Uterus (tissue), 4 donors: ENCODE results near the gene SLC18A2. TPM values are rescaled to one million over a fixed set of nuclear protein-coding genes. Genes with fewer than 3 reads are reported as not detected.

Experiments used
- DNase-seq, 2 donors: peaks; one replicate each; pipeline ENCODE4 v3.0.0-alpha.2; 2019 to 2020
- H3K27ac ChIP-seq, 2 donors: fragments of 200-600 bp; sonication (generic); 1 replicate in 1 of 2; 2 replicates in 1 of 2; pipeline ENCODE4 v1.5.1; 2016 to 2018
- H3K27me3 ChIP-seq, 2 donors: fragments of 200-600 bp; sonication (generic); one replicate each; pipeline ENCODE4 v1.5.1; 2018 to 2019; ENCODE audit warnings: control low read depth in 1 of 2
- H3K36me3 ChIP-seq, 2 donors: fragments of 200-600 bp; sonication (generic); one replicate each; pipeline ENCODE4 v1.5.1; 2019; ENCODE audit warnings: control low read depth in 1 of 2
- H3K4me1 ChIP-seq, 2 donors: fragments of 200-600 bp; sonication (generic); one replicate each; pipeline ENCODE4 v1.5.1; 2018 to 2019; ENCODE audit warnings: control low read depth in 1 of 2
- H3K4me3 ChIP-seq, 2 donors: fragments of 200-600 bp; sonication (generic); 1 replicate in 1 of 2; 2 replicates in 1 of 2; pipeline ENCODE4 v1.5.1; 2018 to 2019; ENCODE audit warnings: mild to moderate bottlenecking in 1 of 2
- H3K9me3 ChIP-seq, 2 donors: fragments of 200-600 bp; sonication (generic); one replicate each; pipeline ENCODE4 v1.5.1; 2019; ENCODE audit warnings: control low read depth in 1 of 2
- CTCF ChIP-seq, 4 experiments: fragments of 200-600 bp in 2 of 4; fragments of 450-650 bp in 2 of 4; sonication (generic) in 2 of 4; IDR thresholded peaks; one replicate each; pipeline ENCODE4 v1.5.1; 2016 to 2019; ENCODE audit warnings: antibody characterized with exemption in 4 of 4, mild to moderate bottlenecking in 2 of 4, moderate library complexity in 1 of 4
- POLR2A ChIP-seq, 2 donors: fragments of 450-650 bp; IDR thresholded peaks; one replicate each; pipeline ENCODE4 v1.6.1; 2016; ENCODE audit warnings: antibody characterized with exemption in 2 of 2, mild to moderate bottlenecking in 1 of 2, moderate library complexity in 1 of 2
- intact Hi-C: fragments of 100-400 bp; cut with DNase I; formaldehyde crosslinking; loops from one replicate; pipeline ENCODE4 v1.15.1; 2023; ENCODE audit warnings: low total_unique reads
- total RNA-seq, 4 donors: library from RNA; depleted of rRNA in 3 of 4; stranded (reverse); fragments of >200 nt in 3 of 4; gene quantifications; one replicate each; pipeline versions ENCODE4 v1.1.0 to v1.2.4, GENCODE V29; 2014 to 2023
- donor health status: DM: yes; HTN: yes; CAD: no.

Gene SLC18A2
- total RNA-seq, 4 donors from 2014 or later: 0.26 to 2.6 (median 0.70) TPM

DNA sequence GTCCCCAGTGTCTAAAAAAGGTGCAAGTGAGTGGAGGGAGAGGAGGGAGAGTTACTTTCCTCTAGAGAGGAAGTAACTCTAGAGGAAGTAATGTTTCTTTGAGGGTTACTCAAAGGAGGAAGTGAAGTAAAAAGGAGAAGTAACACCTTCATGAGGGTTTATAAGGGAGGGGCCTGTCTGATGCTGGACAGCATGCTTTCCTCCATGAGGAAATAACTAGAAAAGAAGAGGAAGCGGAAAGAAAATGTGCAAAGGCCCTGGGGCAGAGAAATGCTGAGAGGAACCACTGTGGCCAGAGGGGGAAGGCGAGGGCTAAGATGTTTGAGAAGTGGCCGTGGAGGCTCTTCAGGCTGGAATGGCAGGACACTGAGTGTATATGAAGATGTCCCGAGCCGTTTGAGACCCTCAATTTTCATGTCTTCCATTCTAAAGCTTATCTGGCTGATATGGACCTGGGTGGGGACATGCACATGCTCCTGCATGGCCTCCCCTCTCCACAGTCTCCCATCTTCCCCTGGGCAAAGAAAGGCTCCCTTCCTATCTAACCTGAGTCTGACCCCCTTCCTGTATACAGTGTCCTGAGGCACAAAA is 3.4 kb upstream of the SLC18A2 start:
- Histone ChIP-seq H3K27ac (no peak overlapping the region), H3K4me3 (no peak overlapping the region), H3K4me1 (peaks cover 0 to 13% of the 10 kb centered on the region in 2 donors), H3K27me3 (peaks cover 0 to 4% of the 10 kb centered on the region in 2 donors), H3K9me3 (no peaks in the 10 kb centered on the region), H3K36me3 (no peaks in the 10 kb centered on the region)
- intact Hi-C loops: no loop called here
- no peak for DNase-seq
- TF ChIP-seq POLR2A (IDR thresholded peaks at IDR 0.05): no peak
- TF ChIP-seq CTCF (IDR thresholded peaks at IDR 0.05): no peak

- Histone ChIP-seq H3K27ac (no peak overlapping the region), H3K36me3 (no peaks in the 10 kb centered on the region), H3K4me1 (peaks cover 0 to 13% of the 10 kb centered on the region in 2 donors), H3K4me3 (no peak overlapping the region), H3K9me3 (no peaks in the 10 kb centered on the region), H3K27me3 (peaks cover 0 to 4% of the 10 kb centered on the region in 2 donors)
- no peak for DNase-seq
- intact Hi-C loops: no loop called here
- TF ChIP-seq POLR2A (IDR thresholded peaks at IDR 0.05) (no peak), CTCF (IDR thresholded peaks at IDR 0.05) (no peak)
Measured at GRCh38 chr10:117239051-117239450, 1.9 kb upstream of the SLC18A2 start.

GRCh38 chr10:117239721-117240620 is 943 bp upstream of the SLC18A2 start:
- H3K4me3 ChIP-seq: no peak overlapping the region
- no peaks in the 10 kb centered on the region for H3K36me3 ChIP-seq
- peaks cover 0 to 4% of the 10 kb centered on the region in 2 donors for H3K27me3 ChIP-seq
- peaks cover 0 to 13% of the 10 kb centered on the region in 2 donors for H3K4me1 ChIP-seq
- H3K27ac ChIP-seq: no peak overlapping the region
- intact Hi-C loops: no loop called here
- DNase-seq: no peak
- no peaks in the 10 kb centered on the region for H3K9me3 ChIP-seq
- no peak for TF ChIP-seq POLR2A (IDR thresholded peaks at IDR 0.05)
- TF ChIP-seq CTCF (IDR thresholded peaks at IDR 0.05): no peak

DNA sequence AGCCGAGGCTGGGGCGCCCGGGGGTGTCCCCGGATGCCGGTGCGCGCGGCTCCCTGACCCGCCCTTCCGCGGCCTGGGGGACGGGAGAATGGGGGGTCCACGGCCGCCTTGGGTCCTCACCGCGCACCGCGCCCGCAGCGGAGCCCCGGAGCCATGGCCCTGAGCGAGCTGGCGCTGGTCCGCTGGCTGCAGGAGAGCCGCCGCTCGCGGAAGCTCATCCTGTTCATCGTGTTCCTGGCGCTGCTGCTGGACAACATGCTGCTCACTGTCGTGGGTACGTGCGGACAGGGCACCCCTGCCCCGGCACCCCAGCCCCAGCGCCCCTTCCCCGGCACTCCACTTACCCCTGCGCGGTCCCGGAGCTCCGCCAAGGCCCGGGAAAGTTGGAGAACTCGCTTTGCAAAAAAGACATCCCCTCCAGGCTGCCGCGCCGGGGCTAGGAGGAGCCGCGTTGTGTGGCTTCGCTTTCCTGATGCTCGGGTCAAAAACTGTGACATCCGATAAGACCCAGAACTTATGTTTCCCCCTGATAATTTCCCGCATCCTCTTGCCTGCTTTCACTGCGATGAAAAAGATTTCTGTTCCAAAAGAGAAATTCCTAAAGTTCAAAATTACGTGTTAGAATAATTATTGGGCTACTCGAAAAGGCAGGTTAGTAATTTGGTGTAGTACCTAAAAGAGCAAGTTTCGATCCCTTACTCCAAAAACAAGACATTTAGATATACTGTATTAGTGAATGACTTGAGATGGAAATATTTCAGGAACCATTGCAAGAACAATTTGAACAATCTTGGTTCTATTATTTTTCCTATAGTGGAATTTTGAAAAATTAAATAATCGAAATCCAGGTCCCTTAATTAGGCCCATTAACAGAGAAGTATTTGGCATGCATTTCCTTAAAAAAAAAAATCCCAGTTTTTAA is 888 bp downstream of the SLC18A2 start:
- Histone ChIP-seq H3K9me3 (no peaks in the 10 kb centered on the region), H3K27me3 (peaks cover 0 to 4% of the 10 kb centered on the region in 2 donors), H3K4me3 (peak overlapping the region in 1 of 2 donors; percentile 26), H3K36me3 (no peaks in the 10 kb centered on the region), H3K4me1 (peaks cover 0 to 13% of the 10 kb centered on the region in 2 donors), H3K27ac (no peak overlapping the region)
- DNase-seq: no peak
- intact Hi-C loops: no loop called here
- no peak for TF ChIP-seq CTCF (IDR thresholded peaks at IDR 0.05)
- TF ChIP-seq POLR2A (IDR thresholded peaks at IDR 0.05): no peak
